GM21619 (cell line): ENCODE data around the gene LPCAT3.
A peak's percentile ranks its signal among the peaks of the same experiment; 100 is the strongest.

ENCODE experiments used
- ATAC-seq: cut with Tn5 transposase; IDR thresholded peaks from one replicate; pipeline ENCODE4 v1.9.1; 2021; ENCODE audit not compliant: unreplicated experiment

LPCAT3 gene

GRCh38 chr12:6965026-6965661 lies 53.1 kb downstream of the LPCAT3 start:
- peak; percentile 38 for ATAC-seq

- ATAC-seq: no peak
Observed at GRCh38 chr12:6964605-6965025, 53.7 kb downstream of the LPCAT3 start.

GRCh38 chr12:6963791-6964413 lies 54.4 kb downstream of the LPCAT3 start:
- ATAC-seq: no peak

- no peak for ATAC-seq
Observed at GRCh38 chr12:6963016-6963731, 55.1 kb downstream of the LPCAT3 start.

- no peak for ATAC-seq
Observed at GRCh38 chr12:6962285-6963015, 55.8 kb downstream of the LPCAT3 start.

- no peak for ATAC-seq
Observed at GRCh38 chr12:6961695-6962284, 56.5 kb downstream of the LPCAT3 start.

GRCh38 chr12:6961278-6961694 lies 57.0 kb downstream of the LPCAT3 start:
- no peak for ATAC-seq

- no peak for ATAC-seq
Observed at GRCh38 chr12:6960593-6961277, 57.5 kb downstream of the LPCAT3 start.

GRCh38 chr12:6959805-6960592 lies 58.3 kb downstream of the LPCAT3 start:
- ATAC-seq: no peak

- ATAC-seq: peak; percentile 50
Observed at GRCh38 chr12:6959058-6959804, 59.0 kb downstream of the LPCAT3 start.

GRCh38 chr12:6958609-6959057 lies 59.6 kb downstream of the LPCAT3 start:
- no peak for ATAC-seq

GRCh38 chr12:6957741-6958608 lies 60.3 kb downstream of the LPCAT3 start:
- ATAC-seq: no peak

GRCh38 chr12:6957151-6957701 lies 61.0 kb downstream of the LPCAT3 start:
- ATAC-seq: no peak

- ATAC-seq: no peak
Observed at GRCh38 chr12:6956021-6956727, 62.1 kb downstream of the LPCAT3 start.

GRCh38 chr12:6955108-6956020 lies 62.9 kb downstream of the LPCAT3 start:
- no peak for ATAC-seq
